NCI-H524 treated with DMSO at 0.1 percent for 48 hours (cell line): Measurements from ENCODE around the gene PEX6.

Experiments used
- DNase-seq: peaks from one replicate; lab custom pipeline; 2025; lab: John Stamatoyannopoulos, UW

PEX6 gene

DNA sequence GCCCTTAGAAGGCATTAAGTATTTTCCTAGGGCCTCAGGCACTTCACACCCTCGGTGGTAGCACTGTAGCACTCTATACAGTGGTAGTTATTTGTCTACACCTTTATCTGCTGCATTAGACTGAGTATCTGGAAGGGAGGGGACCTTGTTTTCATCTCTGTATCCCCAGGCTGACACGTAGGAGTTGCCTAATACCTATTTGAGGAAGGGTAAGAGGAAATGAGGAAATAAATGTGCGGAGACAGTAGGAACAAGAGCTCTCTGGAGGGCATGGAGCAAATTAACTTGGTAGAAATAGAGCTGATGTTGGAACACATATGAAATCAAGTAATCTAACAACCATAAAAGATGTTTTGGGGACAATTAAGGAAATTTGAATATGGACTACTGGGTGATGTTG lies 45.8 kb downstream of the PEX6 start:
- DNase-seq = no peak

DNA sequence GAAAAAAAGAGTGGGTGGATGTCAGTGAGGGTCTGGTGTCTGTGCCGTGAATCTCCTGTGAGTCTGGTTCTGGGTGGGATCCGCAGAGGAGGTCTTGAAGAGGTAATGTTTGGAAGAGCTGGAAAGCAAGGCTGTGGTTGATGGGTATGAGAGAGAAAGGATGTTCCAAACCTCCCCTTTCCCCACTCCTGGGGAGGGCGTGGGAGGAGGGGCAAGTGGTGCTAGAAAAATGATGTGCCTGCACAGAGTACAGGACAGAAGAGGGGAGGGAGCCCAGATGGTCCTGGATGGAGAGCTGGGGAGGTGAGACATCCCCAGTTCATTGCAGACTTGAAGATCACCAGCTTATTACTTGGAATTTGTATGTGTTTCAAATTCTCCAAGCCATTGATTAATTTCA lies 46.6 kb downstream of the PEX6 start:
- DNase-seq = no peak

DNA sequence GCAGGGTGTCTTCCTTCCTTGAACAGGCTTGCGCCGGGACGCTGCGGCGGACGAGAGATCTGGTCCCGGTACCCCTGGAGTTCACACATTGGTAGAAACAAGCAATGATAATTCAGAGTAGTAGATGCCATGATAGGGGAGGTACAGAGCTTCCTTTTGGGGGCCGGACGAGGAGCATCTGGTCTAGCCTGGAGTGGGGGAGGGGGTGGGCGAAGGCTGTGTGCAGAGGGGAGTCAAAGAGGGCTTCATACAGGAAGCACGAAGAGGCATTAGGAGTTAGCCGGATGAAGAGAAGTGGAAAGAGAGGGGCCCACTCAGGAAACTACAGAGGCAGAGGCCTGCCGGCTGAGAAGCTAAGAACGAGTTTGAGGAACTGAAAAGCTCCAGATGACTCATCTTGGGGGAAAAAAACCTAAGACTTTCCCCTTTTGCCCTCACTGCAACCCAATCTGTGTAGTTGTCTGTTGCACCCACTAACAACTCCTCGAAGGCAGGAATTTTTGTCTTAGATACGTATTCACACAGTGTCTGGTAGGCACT lies 49.1 kb downstream of the PEX6 start:
- no peak for DNase-seq

DNA sequence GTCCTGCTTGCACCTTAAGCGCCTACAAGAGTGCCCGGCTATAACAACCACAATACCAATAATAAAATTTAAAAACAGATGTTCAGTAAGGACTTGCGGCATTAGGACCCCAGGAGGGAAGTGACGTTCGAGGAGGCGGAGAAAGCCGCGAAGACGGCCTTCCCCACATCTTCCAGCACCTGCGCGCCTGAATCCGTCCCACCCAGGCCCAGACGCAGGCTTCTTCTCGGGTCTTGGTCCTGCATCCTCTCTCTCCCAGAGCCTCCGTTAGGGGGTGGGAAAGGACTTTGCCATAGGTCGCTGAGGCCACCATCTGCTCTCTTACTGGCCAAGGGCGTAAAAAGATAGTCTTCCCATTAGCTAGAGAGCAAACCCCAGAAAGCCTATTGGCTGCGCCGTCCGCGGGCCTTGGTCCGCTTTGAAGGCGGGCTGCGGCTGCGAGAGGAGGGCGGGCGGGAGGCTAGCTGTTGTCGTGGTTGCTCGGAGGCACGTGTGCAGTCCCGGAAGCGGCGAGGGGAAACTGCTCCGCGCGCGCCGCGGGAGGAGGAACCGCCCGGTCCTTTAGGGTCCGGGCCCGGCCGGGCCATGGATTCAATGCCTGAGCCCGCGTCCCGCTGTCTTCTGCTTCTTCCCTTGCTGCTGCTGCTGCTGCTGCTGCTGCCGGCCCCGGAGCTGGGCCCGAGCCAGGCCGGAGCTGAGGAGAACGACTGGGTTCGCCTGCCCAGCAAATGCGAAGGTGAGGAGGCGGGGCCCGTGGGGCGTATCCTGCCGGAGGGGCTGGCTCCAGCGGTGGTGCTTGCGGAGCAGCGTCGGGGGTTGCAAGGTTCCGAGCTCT lies 49.8 kb downstream of the PEX6 start, which contains the start of gene CNPY3:
Gene CNPY3, plus strand, starts transcription at position 495 of the 835 bp plus-strand sequence. Its CDS starts 91 bp downstream, at position 586.
- DNase-seq = peak; percentile 100

DNA sequence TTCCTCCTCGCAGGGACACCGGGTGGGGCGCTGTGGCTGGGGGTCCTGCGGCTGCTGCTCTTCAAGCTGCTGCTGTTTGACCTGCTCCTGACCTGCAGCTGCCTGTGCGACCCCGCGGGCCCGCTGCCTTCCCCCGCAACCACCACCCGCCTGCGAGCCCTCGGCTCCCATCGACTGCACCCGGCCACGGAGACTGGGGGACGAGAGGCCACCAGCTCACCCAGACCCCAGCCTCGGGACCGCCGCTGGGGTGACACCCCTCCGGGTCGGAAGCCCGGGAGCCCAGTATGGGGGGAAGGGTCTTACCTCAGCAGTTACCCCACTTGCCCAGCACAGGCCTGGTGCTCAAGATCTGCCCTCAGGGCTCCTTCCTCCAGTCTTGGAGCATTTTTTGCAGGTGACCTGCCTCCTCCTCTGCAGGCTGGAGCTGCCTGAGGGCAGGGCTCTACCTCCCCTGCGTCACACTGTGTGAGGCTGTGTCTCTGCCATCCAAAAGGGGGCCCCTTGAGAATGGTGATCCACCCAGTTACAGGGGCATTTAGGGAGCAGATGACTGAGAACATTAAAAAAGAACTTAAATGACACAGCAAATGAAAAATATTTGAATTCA lies 53.6 kb downstream of the PEX6 start:
- DNase-seq = no peak

DNA sequence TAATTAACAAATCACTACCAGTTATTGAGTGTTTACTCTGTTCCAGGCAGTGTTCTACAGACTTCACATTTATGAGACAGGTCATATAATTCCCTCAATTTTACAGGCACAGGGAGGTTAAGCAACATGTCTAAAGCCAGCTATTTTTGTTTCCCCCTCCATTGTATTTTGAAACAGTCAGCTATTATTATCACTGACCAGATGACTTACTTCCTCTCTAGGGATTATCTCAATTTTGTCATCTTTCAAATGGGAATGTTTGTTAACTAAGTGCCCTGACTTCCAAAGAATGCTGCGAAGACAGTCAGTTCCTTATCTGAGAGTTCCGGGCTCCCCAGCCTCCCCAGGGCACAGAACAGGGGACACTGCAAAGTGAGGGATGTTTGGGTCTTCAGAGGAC lies 55.3 kb downstream of the PEX6 start:
- DNase-seq = no peak

DNA sequence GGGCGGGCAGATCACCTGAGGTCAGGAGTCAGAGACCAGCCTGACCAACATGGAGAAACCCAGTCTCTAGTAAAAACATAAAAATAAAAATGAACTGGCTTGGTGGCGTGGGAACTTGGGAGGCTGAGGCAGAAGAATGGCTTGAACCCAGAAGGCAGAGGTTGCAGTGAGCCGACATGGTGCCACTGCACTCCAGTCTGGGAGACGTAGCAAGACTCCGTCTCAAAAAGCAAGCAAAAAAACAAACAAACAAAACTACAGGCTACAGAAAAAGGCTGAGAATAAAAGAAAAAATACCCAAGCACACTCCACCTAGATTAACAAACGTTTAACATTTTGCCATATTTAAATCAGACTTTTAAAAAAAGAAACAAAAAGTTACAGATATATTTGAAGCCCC lies 57.2 kb downstream of the PEX6 start:
- DNase-seq = no peak

DNA sequence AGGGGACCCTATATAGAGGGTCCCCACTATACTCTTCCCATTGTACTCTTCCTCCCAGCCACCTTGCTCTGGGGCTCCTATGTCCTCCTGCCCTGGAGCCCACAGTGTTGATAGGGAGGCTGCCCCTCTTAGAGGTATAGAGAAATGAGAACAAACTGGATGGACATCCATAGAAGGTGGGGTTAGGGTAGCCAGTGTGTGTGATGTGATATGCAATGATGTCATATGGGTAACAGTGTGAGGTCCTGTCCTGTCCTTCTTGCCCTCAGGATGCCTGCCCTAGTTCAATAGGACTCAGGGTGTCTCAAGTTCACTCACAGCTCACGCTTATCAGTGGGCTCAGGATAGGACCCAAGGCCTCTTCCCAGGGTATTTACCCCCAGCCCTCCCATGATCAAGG lies 62.7 kb downstream of the PEX6 start:
- DNase-seq = no peak

DNA sequence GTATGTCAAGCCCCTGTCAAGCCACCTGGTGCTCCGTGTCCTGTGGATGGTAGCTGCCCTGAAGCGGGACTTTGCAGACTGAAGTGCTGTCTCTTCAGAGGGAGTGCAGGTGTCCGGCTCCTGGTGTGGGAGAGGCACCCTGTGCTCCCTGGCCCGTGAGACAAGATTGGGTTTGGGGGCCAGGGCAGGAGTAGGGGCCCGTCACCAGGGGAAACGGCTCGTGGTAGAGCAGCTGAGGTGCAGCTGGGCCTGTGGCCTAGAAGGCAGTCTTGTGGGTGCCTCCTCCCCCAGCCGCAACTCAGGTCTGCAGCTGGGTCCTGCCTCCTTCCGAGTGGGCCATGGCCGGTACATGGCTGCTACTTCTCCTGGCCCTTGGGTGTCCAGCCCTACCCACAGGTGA lies 63.2 kb downstream of the PEX6 start, which contains the start of gene PTCRA:
Gene PTCRA, plus strand, starts transcription at position 322 of the 400 bp plus-strand sequence. Its CDS starts 17 bp downstream, at position 339.
- DNase-seq = no peak

DNA sequence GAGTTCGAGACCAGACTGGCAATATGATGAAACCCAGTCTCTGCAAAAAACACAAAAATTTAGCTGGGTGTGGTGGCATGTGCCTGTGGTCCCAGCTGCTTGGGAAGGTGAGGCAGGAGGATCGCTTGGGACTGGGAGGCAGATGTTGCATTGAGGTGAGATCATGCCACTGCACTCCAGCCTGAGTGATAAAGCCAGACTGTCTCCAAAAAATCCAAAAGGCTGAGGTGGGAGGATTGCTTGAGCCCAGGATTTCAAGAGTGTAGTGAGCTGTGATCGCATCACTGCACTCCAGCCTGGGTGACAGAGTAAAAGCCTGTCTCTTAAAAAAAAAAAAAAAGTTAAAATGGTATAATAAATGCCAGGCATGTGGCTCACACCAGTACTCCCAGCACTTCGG lies 64.4 kb downstream of the PEX6 start:
- no peak for DNase-seq
